HG02610 (cell line): ENCODE results near the gene EPN2.
A peak's percentile ranks its signal among the peaks of the same experiment; 100 is the strongest.

Experiments
- ATAC-seq: cut with Tn5 transposase; IDR thresholded peaks from one replicate; pipeline ENCODE4 v1.9.1; 2021; ENCODE audit warnings: mild to moderate bottlenecking, moderate library complexity; ENCODE audit not compliant: unreplicated experiment

The EPN2 gene

DNA sequence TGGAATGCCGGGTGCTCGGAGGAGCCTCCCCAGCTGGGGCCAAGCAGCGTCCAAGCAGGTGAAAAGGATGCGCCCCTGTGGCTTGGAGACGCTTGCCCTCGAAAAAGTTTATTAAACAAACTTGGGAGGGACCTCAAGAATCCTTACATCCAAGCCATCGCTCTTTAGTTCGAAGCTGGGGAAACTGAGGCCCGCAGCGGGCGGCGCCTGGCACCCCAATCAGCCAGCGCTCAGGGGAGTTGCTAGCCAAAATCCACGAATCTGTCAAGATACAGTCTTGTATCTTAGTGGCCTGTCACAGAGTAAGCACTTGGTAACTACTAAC is 125.9 kb downstream of the EPN2 start:
- ATAC-seq, result no peak

DNA sequence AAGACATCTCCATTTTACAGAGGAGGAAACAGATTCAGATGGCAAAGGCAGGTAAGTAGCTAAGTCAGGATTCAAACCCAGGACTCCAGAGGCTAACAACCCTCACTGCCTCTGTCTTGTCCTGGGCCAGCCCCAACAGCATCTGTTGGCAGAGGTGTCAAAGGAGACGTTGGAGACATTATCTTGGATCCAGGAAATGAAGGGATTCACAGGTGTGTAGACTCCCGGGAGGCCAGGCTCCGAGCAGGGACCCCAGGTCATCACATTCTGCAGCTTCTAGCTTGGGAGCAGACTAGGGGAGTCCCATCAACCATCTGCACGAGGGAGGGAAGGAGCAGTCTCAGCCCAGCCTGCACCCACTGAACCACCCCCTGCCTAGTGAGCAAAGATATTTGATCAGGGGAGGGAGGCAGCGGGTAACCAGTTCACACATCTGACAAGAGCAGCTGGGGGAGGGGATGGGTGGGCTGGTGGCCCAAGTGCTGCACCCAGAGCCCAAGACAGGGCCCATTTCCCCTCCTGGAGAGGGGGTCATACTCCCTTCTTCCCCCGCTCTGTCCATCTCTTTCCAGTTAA is 126.4 kb downstream of the EPN2 start:
- ATAC-seq, result no peak

DNA sequence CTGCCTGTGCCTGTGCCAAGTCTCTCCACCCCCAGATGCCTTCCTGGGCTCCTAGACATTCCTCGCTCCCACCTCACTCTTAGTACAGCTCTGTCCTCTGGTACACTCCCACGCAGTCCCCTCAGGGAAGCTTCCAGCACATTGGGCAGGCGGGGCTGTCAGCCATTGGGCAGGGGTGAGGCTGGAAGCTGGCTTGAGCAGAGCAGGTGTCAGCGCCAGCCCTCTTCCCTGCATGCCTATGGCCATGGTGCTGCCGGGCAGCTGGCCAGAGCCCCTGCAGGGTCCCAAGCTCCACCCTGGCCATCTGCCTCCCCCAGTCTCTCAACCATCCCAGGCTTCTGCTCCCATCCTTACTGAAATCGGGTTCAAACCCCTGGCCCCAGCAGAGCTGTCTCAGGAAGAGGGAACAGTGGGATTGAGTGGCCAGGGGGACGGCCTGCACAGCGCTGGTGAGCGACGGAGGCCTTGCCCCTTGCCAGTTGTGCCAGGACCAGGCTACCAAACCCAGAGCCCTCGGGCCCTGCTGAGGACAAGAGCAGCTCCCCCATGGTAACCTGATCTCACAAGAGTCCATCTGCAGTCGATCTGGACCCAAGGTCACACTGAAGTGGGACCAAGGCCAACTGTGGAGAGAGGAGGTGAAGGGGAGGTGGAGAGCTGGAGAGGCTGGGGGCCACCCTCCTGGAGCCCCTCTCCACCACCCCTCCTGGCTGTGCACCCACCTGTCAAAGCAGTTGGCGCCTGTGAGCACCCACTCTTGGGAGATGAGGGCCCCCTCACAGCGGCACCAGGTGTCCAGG is 127.7 kb downstream of the EPN2 start:
- no peak for ATAC-seq

DNA sequence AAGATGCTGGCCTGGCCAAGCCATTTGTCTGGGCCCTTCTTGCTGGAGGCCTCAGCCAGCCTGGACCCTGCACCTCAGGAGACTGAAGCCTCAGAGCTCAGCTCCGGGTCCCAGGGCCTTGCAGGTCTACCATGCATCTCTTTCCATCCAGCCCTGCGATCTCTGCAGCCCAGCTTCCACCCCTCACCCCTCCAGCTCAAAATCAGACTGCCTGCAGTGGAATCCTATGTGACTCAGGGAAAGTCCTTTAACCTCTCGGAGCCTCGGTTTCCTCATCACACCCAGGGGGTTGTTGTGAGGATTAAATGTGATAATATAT is 128.3 kb downstream of the EPN2 start:
- ATAC-seq, result no peak

DNA sequence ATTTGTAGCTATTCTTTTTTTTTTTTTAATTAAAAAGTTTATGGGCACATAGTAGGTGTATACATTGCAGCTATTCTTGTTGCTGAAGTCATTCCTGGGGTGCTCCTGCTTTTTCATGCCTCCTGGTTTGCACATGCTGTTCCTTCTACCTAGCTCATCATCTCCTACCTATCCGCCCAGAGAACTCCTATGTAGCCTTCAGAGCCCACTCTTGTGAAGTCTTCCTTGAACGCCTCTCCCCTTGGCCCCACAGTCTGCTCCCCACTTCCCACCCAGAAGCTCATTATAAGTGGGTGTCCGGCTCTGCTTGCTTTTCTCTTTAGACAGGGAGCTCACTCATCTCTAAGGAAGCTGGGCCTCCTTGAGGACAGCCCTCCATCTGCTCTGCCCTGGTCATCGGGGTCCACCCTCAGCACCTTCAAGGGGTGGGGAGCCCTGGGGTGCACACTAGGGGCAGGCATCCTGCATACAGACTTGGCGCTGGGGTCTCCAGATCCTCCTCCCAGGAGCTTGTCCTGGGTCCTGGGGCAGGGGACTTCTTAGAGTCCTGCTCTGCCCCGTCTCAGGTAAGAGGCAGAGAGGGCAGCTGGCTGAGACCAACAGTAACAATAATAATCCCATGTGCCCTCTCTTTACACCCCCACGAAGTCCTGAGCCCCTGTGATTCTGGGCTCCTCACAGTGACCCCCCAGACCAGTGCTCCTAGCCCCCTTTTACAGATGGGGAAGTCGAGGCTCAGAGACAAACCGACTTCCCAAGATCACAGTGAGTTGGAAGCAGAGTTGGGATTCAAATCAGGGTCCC is 128.9 kb downstream of the EPN2 start:
- no peak for ATAC-seq

DNA sequence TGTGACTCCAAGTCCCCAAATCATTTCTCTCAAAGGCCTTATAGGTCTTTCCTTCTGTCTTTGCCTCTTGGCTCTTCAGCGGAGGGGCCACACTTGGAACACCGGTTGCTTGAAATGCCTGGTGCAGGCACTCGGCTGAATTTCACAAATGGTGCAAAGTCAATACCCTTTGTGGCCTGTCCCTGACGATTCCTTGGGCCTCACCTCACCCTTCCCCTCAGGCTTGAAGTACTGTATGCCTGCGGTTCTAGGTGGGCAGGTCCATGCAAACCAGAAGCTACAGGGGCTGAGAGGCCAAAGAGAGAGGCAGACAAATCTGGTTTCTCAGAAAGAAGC is 129.4 kb downstream of the EPN2 start:
- no peak for ATAC-seq

DNA sequence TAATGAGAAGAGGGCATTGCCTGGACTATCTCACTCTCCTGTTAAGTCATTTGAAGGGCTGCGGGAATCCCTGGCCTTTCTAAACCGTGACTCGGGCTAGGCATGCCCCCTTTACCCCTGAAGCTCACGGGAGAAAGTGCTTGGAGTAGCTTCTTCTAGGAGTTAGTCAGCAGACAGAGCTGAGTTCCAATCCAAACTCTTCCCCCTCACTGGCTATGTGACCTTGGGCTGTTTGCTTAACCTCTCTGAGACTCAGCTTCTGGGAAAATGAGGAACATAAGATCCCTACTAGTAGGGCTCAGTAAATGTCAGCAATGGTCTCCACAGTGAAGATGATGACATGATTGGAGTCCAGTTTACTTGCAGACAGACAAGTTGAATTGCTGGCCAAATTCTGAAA is 131.1 kb downstream of the EPN2 start:
- ATAC-seq, result no peak

DNA sequence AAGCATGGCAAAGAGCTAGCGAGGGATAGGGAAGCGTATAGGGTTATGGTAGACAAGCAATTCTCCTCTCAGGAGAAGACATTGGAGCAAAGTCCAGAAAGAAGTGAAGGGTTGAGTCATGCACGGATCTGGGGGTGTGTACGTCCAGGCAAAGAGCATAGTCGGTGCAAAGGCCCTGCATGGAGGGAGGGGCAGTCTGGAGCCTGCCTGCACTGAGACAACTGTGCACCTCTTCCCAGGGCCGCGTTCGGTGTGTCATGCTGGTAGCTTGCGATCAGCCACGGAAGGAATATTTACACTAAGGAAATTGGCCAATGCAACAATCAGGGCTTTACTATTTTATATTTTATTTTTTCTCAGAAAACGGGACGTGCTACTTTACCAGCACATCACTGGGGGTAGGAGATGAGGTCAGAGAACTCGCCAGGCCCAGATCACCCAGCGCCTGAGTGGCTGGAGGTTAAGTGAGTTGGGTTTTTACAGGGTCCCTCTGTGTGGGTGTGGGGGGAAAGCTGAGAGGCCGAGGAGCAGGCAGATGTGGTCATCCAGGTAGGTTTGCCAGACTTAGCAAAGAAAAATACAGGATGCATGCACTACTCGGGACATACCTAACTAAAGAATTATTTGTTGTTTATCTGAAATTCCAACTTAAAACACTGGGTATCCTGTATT is 132.1 kb downstream of the EPN2 start:
- ATAC-seq, result no peak

DNA sequence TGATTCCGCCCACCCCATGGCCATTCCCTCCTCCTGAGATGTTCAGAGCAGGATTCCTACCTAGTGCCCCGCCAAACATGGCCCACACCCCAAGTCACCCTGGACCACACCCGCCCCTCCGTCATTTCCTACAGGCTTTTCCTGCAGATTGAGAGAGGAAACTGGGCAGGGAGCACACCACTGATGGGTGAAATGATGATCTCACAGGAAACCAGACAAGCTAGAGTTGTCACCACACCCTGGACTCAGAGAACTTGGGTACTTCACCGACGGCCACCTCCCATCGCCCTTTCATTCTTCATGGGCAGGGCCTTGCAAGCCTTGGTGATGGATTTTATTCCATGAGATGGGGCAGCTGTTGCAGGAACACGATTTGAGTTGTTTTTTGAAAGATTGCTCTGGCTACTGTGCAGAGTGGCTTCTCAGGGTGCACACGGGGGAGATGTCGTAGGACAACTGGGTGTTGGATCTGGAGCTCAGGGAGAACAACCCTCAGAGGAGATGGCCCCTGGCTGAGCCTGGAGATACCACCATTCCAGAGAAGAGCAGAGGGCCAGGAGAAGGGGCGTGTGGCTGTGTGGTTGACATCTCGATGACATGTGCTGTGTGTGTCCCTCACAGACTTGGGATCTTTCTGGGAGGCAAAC is 132.8 kb downstream of the EPN2 start:
- no peak for ATAC-seq

DNA sequence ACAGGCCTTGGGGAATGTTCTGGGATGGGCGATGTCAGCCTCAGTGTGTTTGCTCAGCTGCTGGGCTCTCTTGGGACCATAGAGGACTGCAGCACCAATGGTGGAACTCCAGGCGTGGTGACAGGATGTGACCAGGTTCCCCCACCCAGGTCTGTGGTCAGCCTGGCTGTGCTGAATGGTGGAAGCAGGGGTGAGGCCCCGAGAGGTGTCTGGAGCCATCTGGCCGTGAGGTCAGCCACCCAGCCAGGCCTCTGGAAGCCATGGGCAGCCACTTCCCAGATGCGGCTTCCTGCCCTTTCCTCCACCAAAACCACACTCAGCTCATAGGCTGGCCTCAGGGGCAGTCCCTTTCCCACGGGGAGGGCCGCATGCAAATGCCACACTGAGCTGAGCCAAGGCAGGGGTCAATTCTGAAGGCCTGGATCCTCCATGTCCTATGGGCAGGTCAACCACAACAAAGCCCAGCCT is 133.4 kb downstream of the EPN2 start:
- peak; percentile 57 for ATAC-seq

DNA sequence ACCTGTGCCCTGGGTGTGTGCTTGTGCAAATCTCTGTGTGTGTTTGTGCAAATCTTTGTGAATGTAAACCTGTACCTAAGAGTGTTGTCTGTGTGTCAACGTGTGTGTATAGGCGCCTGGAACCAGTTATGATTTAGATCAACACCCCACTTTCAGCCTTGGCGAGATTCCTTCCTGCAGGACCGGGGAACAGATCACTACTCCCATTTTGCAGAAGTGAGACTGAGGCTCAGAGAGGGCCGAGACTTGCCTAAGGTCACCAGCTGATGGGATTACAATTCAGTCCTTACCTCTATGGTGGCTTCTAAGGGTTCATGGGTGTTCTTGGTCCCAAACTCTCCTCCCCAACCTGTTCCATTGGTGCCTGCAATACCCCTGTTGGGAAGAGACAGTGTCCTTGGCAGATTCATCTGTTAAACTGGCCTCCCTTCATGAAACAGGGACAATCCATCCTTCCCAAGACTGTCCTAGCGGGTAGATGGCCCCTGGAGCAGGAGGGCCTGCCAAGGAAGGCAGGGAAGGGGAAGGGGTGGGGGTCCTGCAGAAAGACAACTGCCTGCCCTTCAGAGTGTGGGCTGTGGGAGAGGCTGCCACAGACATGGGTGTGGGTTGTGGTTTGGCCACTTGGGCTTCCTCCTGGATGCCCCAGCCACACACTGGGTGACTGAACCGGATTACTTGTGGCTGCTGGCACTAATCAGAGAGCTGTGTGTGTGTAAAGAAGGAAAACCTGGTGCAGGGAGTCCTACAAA is 134.3 kb downstream of the EPN2 start:
- no peak for ATAC-seq

DNA sequence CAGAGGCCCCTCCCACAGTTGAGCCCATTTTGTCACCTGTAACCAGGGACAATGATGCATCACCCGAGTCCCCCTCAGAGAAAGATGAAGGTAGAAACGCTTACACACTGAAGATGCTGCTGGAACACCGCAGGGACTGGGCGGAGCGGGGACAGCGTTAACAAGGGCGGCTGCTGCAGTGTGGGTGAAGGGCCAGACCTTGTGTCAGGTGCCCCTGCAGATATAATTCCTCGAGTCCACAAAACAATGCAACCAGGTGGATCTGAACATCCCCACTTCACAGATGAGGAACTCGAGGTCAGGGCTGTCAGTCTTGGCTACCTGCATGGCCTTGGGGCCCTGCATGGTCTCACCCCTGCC is 134.8 kb downstream of the EPN2 start:
- no peak for ATAC-seq

DNA sequence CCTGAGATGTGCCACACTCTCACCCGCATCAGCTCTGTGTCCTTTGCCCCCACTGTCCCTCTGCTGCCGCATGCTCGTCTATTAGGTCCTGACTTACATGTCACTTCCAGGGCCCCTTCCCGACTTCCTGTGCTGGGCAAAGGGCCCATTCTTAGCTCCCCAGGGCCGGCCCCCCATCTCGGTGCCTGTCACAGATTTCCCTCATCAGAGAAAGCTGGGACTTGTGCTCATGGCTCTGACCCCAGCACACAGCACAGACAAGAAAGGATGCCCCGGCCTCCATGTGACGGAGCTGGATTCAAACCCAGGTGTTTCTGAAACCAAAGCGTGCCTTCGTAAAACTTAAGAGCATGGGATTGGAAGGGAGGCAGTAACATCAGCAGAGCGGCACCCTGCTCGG is 135.3 kb downstream of the EPN2 start:
- ATAC-seq, result no peak

DNA sequence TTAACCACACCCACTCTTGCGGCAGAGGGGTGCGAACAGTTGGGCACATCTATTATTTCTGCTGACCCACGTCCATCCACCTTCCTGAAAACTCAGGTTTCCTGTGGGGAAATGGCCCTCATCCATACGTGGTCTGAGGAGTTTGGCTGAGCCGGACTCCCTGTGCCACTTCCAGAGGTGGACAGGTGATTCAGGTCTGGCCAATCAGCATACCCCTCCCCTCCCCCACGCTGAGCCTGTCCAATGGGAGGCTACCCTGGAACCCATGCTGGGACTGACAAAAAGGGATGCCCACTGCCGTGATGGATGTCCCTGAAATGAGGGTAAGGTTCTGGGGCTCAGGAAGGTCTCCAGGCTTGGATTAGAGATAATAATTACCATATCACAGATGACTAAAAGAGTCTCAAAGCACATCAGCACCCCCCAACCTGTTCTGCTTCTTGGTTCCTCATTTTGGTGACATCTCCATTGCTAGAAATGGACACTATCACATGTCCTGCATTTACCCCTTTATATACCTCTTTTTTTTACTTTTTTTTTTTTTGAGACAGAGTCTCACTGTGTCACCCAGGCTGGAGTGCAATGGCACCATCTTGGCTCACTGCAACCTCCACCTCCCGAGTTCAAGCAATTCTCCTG is 135.8 kb downstream of the EPN2 start:
- no peak for ATAC-seq

DNA sequence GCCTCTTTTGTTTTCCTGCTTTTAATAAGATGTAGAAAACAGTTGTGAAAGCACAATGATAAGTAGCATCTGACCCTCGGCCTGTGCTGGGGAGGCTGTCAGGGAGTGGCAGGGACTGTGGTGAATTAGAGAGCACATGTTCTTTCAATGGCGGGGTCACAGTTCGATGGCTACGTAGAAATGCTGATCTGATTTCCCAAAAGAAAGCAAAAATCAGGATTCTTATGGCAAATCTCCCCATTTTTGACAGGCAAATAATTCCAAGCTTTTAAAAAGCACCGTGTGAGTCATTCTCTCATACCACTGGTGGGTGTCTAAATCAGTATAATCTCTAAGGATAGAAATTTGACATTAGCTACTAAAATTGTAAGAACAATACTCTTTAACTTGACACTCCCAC is 137.0 kb downstream of the EPN2 start:
- no peak for ATAC-seq

DNA sequence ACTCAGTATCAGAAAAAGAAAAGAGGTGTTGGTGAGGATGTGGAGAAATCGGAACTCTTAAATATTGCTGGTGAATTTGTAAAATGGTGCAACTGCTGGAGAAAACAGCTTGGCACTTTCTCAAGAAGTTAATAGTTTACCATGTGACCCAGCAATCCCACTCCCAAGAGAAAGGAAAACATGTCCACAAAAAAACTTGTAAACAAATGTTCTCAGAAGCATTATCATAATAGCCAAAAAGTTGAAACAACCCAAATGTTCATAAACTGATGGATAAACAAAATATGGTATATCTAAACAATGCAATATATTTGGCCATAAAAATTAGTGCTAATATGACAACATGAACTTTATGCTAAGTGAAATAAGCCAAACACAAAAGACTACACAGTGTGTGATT is 138.6 kb downstream of the EPN2 start:
- ATAC-seq, result no peak

DNA sequence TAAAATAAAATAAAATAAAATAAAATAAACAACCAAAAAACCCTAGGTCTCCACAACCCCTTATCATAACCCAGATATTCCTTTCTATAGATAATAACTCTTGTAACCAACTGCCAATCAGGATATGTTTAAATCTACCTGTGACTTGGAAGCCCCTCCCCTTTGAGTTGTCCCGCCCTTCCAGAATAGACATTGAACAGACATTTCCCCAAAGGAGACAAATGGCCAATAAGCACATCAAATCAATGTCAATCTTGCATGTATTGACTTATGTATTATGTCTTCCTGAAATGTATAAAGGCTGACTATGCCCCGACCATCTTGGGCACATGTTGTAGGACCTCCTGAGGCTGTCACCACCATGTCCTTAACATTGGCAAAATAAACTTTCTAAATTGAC is 139.6 kb downstream of the EPN2 start:
- ATAC-seq, result no peak

DNA sequence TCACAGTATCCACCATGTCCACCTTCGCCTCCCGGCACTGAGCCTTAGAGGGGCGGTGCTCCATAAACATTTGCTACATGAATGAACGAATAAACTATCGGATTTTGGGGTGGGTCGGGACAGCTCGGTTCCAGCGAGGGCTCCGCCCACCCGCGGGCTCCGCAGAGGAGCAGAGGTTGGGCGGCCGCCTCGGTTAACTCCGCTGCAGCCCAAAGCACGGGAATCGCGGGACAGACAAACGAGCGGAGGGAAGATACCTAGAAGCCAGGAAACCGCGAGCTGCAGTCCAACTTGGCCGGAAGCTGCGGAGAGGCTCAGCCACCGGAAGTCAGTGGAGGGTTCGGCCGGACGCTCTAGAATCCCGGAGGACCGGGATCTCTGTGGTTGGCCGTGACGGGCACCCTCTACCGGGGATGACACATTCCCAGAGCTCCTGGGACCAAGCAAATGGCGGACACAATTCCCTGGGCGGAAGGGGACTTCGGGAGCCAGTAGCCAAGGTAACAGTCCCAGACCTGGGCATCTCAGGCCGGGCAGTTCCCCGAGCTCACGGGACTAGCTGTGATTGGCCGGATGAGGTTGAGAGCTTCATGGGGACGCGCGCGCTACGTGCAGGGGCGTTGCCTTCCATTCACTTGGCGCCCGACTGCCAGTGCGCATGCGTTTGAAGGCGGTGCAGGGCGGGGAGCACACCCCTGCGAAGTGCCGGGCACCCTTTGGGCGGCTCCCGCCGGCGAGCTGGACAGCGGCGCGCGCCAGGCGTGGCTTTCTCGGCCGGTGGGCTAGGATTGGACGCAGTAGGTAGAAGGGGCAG is 140.6 kb downstream of the EPN2 start:
- ATAC-seq, result peak; percentile 95
